Ectodermal cell (in vitro differentiated cells): Measurements from ENCODE around the gene SLC38A8.
A peak's percentile ranks its signal among the peaks of the same experiment; 100 is the strongest.

ENCODE experiments used
- H3K27ac ChIP-seq: 2 replicates; pipeline ENCODE4 v1.7.0; 2013; ENCODE audit warnings: mild to moderate bottlenecking, low read depth, low read length; ENCODE audit not compliant: insufficient read depth, poor library complexity, severe bottlenecking
- H3K27me3 ChIP-seq: 2 replicates; pipeline ENCODE4 v1.7.0; 2013; ENCODE audit warnings: mild to moderate bottlenecking, low read length; ENCODE audit not compliant: insufficient read depth, control insufficient read depth, poor library complexity, severe bottlenecking
- H3K36me3 ChIP-seq: one replicate; pipeline ENCODE4 v1.7.0; 2013; ENCODE audit warnings: low read length; ENCODE audit not compliant: control insufficient read depth, insufficient read depth
- H3K4me1 ChIP-seq: one replicate; pipeline ENCODE4 v1.7.0; 2013; ENCODE audit warnings: low read length; ENCODE audit not compliant: control insufficient read depth, insufficient read depth
- H3K4me3 ChIP-seq: 2 replicates; pipeline ENCODE4 v1.7.0; 2013; ENCODE audit warnings: low read depth, low read length, control low read depth; ENCODE audit not compliant: insufficient read depth
- H3K9me3 ChIP-seq: 2 replicates; pipeline ENCODE4 v1.7.0; 2013; ENCODE audit warnings: mild to moderate bottlenecking, low read length, moderate library complexity; ENCODE audit not compliant: control insufficient read depth
- WGBS, 2 experiments: methylation state at CpG; one replicate each; pipeline ENCODE4 v1.1.7; 2013; ENCODE audit warnings: missing lambda C conversion rate in 2 of 2; 5-methylcytosine and 5-hydroxymethylcytosine counted together

SLC38A8 gene

DNA sequence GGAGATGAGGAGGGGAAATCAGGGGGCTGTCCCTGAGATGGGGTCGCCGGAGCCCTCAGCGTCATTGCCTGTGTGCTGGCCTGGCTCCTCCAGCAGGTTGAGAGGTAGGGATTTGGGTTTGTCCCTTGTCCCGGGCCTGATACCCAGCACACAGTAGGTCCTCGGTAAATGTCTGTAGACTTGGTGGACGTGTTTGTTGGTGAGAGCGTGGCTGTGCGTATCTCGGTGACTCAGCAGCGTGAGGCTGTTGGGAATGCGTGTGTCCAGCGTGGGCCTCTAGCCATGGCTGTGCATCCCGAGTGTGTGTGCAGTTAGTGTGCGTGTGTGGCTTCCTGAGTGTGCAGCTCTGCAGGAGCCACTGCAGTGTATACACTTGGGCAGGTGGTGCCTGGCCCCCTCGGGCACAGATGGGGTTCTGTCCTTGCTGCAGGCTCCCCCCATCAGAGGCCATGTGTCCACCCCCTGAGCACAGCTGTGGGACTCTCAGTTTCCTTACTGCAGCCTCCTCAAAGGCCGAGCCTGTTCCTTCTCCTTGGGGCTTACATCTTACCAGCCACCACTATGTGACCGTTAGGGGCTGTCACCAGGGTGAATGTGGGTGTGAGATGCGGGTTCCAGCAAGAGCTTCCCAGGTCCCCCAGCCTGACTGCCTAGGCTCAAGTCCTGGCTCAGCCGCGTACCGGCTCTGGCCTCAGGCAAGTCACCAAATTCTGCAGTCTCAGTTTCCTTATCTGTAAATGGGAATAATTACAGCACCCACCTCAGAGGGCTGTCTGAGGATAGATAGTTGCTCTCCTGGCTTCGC is 68.8 kb downstream of the SLC38A8 start:
- WGBS, 2 experiments: 90 to 93% methylated on average over 22 of the region's 22 CpGs
- Histone ChIP-seq H3K9me3 (peaks cover 4% of the 10 kb centered on the region), H3K4me3 (no peak overlapping the region)

GRCh38 chr16:83973077-83973476 is 69.5 kb downstream of the SLC38A8 start:
- 93 to 96% methylated on average over 10 of the region's 10 CpGs for WGBS, 2 experiments
- peaks cover 11% of the 10 kb centered on the region for H3K27me3 ChIP-seq
- H3K9me3 ChIP-seq: peaks cover 3% of the 10 kb centered on the region
- peaks cover 12% of the 10 kb centered on the region for H3K4me1 ChIP-seq
- no peaks in the 10 kb centered on the region for H3K36me3 ChIP-seq
- no peak overlapping the region for H3K4me3 ChIP-seq
- no peak overlapping the region for H3K27ac ChIP-seq

More for the DNA sequence above, 68.8 kb downstream of the SLC38A8 start:
- Histone ChIP-seq H3K4me1 (peaks cover 12% of the 10 kb centered on the region), H3K27ac (no peak overlapping the region), H3K27me3 (peaks cover 9% of the 10 kb centered on the region), H3K36me3 (no peaks in the 10 kb centered on the region)

- Histone ChIP-seq H3K4me1 (peaks cover 12% of the 10 kb centered on the region), H3K27me3 (peaks cover 11% of the 10 kb centered on the region), H3K27ac (no peak overlapping the region), H3K36me3 (no peaks in the 10 kb centered on the region), H3K4me3 (no peak overlapping the region), H3K9me3 (no peaks in the 10 kb centered on the region)
- WGBS, 2 experiments: 91 to 93% methylated on average over 19 of the region's 19 CpGs
Observed at GRCh38 chr16:83972256-83973008, 70.2 kb downstream of the SLC38A8 start.

DNA sequence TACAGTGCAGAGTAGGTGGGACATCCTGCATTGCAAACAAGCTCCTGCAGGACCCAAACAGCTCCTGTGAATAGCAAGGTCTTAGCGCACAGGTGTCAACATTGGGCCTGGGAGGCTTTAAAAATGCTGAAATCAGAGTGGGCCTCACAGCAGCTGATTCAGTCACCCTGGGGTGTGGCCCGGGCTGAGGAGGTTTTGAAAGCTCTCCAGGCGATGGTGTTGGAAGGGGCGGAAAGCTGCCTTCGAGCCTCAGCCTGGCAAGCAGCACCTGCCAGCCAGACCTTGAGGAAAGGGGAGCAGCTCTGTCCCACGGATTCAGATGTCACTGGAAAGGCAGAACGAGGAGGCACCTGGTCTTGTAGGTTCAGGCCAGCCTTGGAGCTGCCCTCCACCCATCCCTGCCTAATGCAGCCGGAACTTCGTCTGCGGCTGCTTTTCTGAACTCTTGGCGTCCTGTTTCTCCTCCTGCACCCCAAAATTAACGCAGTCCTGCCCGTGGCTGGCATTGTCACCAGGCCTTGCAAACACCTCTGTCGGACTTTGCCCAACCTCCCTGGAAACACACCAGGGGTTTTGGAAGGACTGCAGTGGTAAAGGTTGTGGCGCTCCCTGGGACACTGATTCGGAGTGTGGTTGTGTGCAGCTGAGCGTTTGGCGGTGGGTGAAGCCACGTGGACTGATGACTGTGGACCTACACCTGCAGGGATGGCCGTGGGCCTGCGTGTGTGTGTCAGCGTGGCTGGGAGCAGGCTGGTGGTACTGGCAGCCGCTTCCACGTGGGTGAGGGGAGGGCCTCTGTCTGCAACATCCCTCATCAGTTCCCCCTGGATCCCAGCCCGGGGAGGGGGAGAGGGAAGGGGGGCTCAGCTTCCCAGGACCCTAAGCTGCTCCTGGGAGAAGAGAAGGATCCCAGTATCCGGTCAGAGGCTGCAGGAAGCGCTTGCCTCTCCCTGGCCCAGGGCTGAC is 71.1 kb downstream of the SLC38A8 start:
- Histone ChIP-seq H3K27me3 (peaks cover 11% of the 10 kb centered on the region), H3K4me1 (peaks cover 12% of the 10 kb centered on the region), H3K9me3 (no peaks in the 10 kb centered on the region), H3K36me3 (no peaks in the 10 kb centered on the region), H3K4me3 (no peak overlapping the region), H3K27ac (no peak overlapping the region)
- 87 to 88% methylated on average over 27 of the region's 27 CpGs for WGBS, 2 experiments

DNA sequence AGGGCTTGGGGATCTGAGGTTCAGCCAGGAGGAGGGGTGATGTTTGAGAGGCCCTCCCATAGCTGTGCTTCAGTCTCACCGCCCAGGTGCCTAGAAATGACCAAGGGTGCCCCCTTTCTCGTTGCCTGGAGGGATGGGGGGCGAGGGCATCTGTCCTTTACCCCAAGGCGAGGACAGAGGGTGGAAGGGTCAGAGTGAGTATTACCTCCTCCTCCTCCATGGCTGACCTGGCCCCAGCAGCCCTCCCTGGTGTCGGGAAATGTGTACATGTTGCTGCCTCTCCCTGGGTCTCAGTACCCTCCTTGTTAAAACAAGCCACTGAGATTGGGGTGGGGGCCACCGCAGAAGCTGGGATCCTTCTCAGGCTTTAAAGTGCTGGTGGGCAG is 72.2 kb downstream of the SLC38A8 start:
- WGBS, 2 experiments: 83 to 87% methylated on average over 6 of the region's 6 CpGs
- Histone ChIP-seq H3K36me3 (no peaks in the 10 kb centered on the region), H3K27me3 (peaks cover 11% of the 10 kb centered on the region)

GRCh38 chr16:83969771-83970429 is 72.7 kb downstream of the SLC38A8 start:
- H3K27ac ChIP-seq: no peak overlapping the region
- no peak overlapping the region for H3K4me3 ChIP-seq
- no peaks in the 10 kb centered on the region for H3K9me3 ChIP-seq
- H3K27me3 ChIP-seq: peaks cover 11% of the 10 kb centered on the region
- 57 to 59% methylated on average over 18 of the region's 18 CpGs for WGBS, 2 experiments
- no peaks in the 10 kb centered on the region for H3K36me3 ChIP-seq
- H3K4me1 ChIP-seq: peaks cover 12% of the 10 kb centered on the region

More for the DNA sequence above, 72.2 kb downstream of the SLC38A8 start:
- peaks cover 12% of the 10 kb centered on the region for H3K4me1 ChIP-seq
- H3K9me3 ChIP-seq: no peaks in the 10 kb centered on the region
- H3K27ac ChIP-seq: no peak overlapping the region
- H3K4me3 ChIP-seq: no peak overlapping the region

DNA sequence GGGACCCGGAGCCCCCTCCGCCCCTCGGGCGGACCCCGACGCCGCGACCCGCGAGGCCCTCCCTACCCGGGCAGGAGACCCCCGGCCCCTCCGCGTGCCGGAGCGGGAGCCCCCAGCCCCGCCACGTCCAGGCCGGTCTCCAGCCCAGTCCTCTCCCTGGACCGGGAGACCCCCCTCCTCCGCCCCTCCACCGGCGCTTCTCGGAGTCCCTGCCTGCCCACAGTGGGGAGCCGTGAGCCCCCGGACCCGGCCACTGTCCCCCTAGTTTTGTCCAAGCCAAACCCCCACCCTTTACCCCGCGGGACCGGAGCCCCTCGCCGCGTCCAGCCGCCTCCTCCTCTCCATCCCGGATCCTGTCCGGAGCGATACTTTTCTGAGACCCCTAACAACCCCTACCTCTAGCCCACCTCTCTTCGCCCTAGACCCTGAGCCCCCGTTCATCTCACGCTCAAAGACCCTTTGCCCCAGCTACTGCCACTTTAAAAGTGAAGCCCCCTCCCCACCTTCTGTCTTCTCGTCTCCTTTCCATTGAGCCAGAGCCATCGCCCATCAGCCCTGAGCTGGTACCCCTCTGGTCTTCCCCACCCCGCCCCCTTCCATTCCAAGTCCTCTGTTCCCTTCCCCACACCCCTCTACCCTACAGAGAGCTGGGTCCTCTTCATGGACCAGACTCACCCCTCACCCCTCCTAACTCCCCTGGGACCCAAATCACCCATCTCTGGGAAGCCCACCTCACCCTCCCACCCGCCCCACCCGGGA is 73.5 kb downstream of the SLC38A8 start:
- Histone ChIP-seq H3K27me3 (peaks cover 11% of the 10 kb centered on the region), H3K4me1 (peaks cover 12% of the 10 kb centered on the region), H3K36me3 (no peaks in the 10 kb centered on the region), H3K4me3 (peak overlapping the region; percentile 51), H3K9me3 (no peaks in the 10 kb centered on the region), H3K27ac (no peak overlapping the region)
- WGBS, 2 experiments: 4% methylated on average over 43 to 45 of the region's 45 CpGs

DNA sequence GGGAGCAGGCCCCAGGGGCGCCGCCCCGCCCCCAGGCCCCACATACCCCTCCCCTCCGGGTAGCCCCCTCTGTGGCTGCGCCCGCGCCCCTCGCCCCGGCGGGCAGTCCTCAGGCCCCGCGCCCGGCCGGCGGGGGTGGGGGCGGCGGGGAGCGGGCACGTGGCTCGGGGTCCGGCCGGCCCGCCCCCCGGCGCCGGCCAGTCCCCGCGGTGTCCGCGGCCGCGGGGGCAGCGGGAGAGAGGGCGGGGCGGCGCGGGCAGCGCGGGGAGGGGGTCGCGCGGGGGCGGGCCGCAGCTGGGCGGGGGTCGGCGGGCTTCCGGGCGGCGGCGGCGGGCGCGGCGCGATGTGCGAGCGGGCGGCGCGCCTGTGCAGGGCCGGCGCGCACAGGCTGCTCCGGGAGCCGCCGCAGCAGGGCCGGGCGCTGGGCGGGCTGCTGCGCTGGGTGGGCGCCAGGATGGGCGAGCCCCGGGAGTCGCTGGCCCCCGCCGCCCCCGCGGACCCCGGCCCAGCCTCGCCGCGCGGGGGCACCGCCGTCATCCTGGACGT is 74.2 kb downstream of the SLC38A8 start:
- 0 to 1% methylated on average over 87 of the region's 87 CpGs for WGBS, 2 experiments
- Histone ChIP-seq H3K4me3 (peak overlapping the region; percentile 51), H3K9me3 (no peaks in the 10 kb centered on the region), H3K27ac (no peak overlapping the region), H3K36me3 (no peaks in the 10 kb centered on the region), H3K4me1 (peaks cover 12% of the 10 kb centered on the region), H3K27me3 (peaks cover 11% of the 10 kb centered on the region)

GRCh38 chr16:83967838-83968305 is 74.7 kb downstream of the SLC38A8 start, which contains the start of gene NECAB2:
Gene NECAB2 (plus strand): TSS chr16:83968244. CDS start chr16:83968649, 405 bp downstream.
- Histone ChIP-seq H3K27ac (no peak within 1 kb of the TSS), H3K36me3 (no peaks in the 10 kb centered on the region), H3K9me3 (no peaks in the 10 kb centered on the region), H3K4me1 (peaks cover 12% of the 10 kb centered on the region), H3K4me3 (peak within 1 kb of the TSS; percentile 51), H3K27me3 (peaks cover 11% of the 10 kb centered on the region)
- 19 to 22% methylated on average over 35 of the region's 35 CpGs for WGBS, 2 experiments
